HG02623 (cell line): ENCODE results near the gene PTPRD.

Experiments used
- ATAC-seq: cut with Tn5 transposase; IDR thresholded peaks from one replicate; pipeline ENCODE4 v1.9.1; 2021; ENCODE audit warnings: moderate library complexity; ENCODE audit not compliant: unreplicated experiment

PTPRD gene

GRCh38 chr9:8531826-8532415 lies 2080.9 kb downstream of the PTPRD start:
- ATAC-seq: no peak

- ATAC-seq: no peak
Observed at GRCh38 chr9:8521112-8521511, 2091.7 kb downstream of the PTPRD start.

- ATAC-seq: no peak
Observed at GRCh38 chr9:8515748-8516147, 2097.1 kb downstream of the PTPRD start.

GRCh38 chr9:8514760-8515159 lies 2098.0 kb downstream of the PTPRD start:
- ATAC-seq: no peak

- ATAC-seq: no peak
Observed at GRCh38 chr9:8508671-8509290, 2104.0 kb downstream of the PTPRD start.

- no peak for ATAC-seq
Observed at GRCh38 chr9:8494571-8494970, 2118.2 kb downstream of the PTPRD start.

- ATAC-seq: no peak
Observed at GRCh38 chr9:8492679-8493078, 2120.1 kb downstream of the PTPRD start.

GRCh38 chr9:8492024-8492423 lies 2120.8 kb downstream of the PTPRD start:
- no peak for ATAC-seq

GRCh38 chr9:8491563-8491962 lies 2121.2 kb downstream of the PTPRD start:
- no peak for ATAC-seq

GRCh38 chr9:8489835-8490234 lies 2123.0 kb downstream of the PTPRD start:
- ATAC-seq: no peak

- no peak for ATAC-seq
Observed at GRCh38 chr9:8486095-8486494, 2126.7 kb downstream of the PTPRD start.

- ATAC-seq: no peak
Observed at GRCh38 chr9:8484597-8485191, 2128.1 kb downstream of the PTPRD start.

- no peak for ATAC-seq
Observed at GRCh38 chr9:8477450-8477849, 2135.4 kb downstream of the PTPRD start.

- ATAC-seq: no peak
Observed at GRCh38 chr9:8474937-8475336, 2137.9 kb downstream of the PTPRD start.

- ATAC-seq: no peak
Observed at GRCh38 chr9:8473244-8474020, 2139.4 kb downstream of the PTPRD start.

- ATAC-seq: no peak
Observed at GRCh38 chr9:8468045-8468637, 2144.7 kb downstream of the PTPRD start.

GRCh38 chr9:8457816-8458215 lies 2155.0 kb downstream of the PTPRD start:
- ATAC-seq: no peak

GRCh38 chr9:8457055-8457454 lies 2155.7 kb downstream of the PTPRD start:
- no peak for ATAC-seq

- ATAC-seq: no peak
Observed at GRCh38 chr9:8456344-8456743, 2156.5 kb downstream of the PTPRD start.

GRCh38 chr9:8450810-8451545 lies 2161.8 kb downstream of the PTPRD start:
- ATAC-seq: no peak

GRCh38 chr9:8448226-8448625 lies 2164.6 kb downstream of the PTPRD start:
- no peak for ATAC-seq
